Peyer's patch (tissue), 4 donors: ENCODE data around the gene SERPINA3.

Source experiments
- POLR2A ChIP-seq, 2 donors: fragments of 450-650 bp; IDR thresholded peaks; one replicate each; pipeline ENCODE4 v1.5.1; 2017; ENCODE audit warnings: antibody characterized with exemption in 2 of 2, mild to moderate bottlenecking in 2 of 2, moderate library complexity in 2 of 2
- TF ChIP-seq, protein P1 (sequence below), 6 experiments: fragments of 450-650 bp in 4 of 6; fragments of 200-600 bp in 2 of 6; sonication (generic) in 1 of 6; IDR thresholded peaks; one replicate each; pipeline ENCODE4 v1.5.1; 2017 to 2019; ENCODE audit warnings: antibody characterized with exemption in 6 of 6, mild to moderate bottlenecking in 3 of 6, moderate library complexity in 1 of 6

DNA sequence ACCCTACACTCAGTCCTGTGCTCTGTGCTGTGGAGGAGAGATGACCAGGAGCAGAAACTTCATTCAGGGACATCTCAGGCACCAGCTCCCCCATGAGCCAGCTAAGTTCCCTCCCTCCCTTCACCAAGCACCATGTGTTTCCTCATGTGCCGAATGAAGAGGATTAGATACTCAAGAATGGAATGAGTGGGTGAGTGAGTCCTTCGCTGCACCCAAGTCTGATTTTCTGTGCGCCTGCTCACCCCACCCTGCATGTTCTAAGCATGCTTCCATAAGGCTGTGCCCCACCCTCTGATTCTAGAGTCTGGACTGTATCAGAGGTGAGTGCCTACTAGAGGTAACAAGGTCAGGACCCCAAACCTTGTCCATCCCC lies 18.8 kb upstream of the SERPINA3 start:
- TF ChIP-seq, protein P1, sequence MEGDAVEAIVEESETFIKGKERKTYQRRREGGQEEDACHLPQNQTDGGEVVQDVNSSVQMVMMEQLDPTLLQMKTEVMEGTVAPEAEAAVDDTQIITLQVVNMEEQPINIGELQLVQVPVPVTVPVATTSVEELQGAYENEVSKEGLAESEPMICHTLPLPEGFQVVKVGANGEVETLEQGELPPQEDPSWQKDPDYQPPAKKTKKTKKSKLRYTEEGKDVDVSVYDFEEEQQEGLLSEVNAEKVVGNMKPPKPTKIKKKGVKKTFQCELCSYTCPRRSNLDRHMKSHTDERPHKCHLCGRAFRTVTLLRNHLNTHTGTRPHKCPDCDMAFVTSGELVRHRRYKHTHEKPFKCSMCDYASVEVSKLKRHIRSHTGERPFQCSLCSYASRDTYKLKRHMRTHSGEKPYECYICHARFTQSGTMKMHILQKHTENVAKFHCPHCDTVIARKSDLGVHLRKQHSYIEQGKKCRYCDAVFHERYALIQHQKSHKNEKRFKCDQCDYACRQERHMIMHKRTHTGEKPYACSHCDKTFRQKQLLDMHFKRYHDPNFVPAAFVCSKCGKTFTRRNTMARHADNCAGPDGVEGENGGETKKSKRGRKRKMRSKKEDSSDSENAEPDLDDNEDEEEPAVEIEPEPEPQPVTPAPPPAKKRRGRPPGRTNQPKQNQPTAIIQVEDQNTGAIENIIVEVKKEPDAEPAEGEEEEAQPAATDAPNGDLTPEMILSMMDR (IDR thresholded peaks at IDR 0.05): no peak
- TF ChIP-seq POLR2A (IDR thresholded peaks at IDR 0.05): no peak
